ENCODE data around the gene USP7. TPM values are rescaled to one million over a fixed set of nuclear protein-coding genes. Genes with fewer than 3 reads are reported as not detected.

Gene USP7
- total RNA-seq, 4 donors from 2014 or later = 58.8 to 94.3 (median 82.4) TPM

DNA sequence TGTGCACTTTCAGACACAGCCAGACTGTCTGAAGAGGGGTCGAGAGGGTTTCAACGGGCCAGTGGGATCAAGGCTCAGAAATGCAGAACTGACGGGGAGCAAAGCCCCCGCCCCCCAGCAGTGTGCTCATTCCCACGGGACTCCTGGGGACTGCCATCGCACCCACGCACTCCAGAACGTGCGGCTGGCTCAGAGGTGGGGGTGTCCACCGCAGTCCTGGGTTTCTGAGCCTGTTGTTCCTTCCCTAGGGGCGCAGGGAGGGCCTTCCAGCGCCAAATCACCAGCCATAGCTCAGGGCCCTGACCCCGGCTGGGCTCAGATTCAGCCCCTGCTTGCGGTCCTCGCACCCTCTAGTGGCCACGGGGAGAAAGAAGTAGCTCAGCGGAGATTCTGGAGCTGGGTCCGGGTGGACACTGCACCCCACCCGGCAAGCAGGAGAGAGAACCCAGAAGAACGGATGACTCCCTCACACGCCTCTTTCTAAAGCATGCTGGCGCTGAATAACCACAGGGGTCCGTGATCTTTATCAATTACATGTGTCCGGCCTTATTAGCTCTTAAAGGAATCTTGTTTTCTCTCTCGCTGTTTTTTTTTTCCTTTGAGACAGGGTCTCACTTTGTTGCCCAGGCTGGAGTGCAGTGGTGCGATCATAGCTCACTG is 45.0 kb upstream of the USP7 start:
- H3K27me3 ChIP-seq = peaks cover 17% of the 10 kb centered on the region
- H3K36me3 ChIP-seq = no peaks in the 10 kb centered on the region
- H3K4me3 ChIP-seq = peak overlapping the region in 1 of 2 donors; percentile 34
- TF ChIP-seq, protein P1, sequence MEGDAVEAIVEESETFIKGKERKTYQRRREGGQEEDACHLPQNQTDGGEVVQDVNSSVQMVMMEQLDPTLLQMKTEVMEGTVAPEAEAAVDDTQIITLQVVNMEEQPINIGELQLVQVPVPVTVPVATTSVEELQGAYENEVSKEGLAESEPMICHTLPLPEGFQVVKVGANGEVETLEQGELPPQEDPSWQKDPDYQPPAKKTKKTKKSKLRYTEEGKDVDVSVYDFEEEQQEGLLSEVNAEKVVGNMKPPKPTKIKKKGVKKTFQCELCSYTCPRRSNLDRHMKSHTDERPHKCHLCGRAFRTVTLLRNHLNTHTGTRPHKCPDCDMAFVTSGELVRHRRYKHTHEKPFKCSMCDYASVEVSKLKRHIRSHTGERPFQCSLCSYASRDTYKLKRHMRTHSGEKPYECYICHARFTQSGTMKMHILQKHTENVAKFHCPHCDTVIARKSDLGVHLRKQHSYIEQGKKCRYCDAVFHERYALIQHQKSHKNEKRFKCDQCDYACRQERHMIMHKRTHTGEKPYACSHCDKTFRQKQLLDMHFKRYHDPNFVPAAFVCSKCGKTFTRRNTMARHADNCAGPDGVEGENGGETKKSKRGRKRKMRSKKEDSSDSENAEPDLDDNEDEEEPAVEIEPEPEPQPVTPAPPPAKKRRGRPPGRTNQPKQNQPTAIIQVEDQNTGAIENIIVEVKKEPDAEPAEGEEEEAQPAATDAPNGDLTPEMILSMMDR (IDR thresholded peaks at IDR 0.05) = peak in 3 of 4 experiments; percentile 68 to 86 (median 74)
- no peak for TF ChIP-seq POLR2A (IDR thresholded peaks at IDR 0.05)
- H3K27ac ChIP-seq = no peak overlapping the region
- 9 to 13% methylated on average over 9 to 12 of the region's 26 CpGs for WGBS, 2 donors (ENCODE audit: low coverage in 1 of 2)
- H3K4me1 ChIP-seq = peaks cover 0 to 13% (median 6%) of the 10 kb centered on the region in 3 donors
- H3K9me3 ChIP-seq = no peaks in the 10 kb centered on the region
- ATAC-seq = peak; percentile 88

DNA sequence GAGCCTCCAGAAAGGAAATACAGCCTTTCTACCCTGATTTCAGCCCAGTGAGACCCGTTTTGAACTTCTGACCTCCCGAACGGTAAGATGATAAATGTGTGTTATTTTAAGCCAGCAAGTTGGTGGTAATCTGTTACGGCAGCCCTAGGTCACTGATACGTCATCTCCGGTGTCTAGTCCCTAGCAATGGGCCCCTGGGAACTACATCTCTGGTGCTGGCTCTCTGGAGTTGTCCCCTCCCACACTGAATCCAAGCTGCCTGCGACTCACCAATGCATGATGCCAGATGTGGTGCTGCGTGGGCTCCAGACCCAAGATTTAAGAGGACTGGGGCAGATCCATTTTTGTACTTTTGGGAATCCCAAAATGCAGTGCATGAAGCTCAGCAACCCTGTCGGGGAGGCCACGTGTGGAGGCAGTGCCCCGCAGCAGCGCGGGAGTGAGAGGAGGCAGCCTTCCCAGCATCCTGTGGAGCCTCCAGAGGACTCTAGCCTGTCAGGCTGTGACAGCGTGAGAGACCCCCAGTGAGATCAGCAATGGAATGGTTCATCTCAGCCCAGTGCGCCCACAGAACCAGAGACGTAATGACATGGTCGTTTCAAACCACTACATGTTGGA is 43.6 kb upstream of the USP7 start:
- TF ChIP-seq POLR2A (IDR thresholded peaks at IDR 0.05) (no peak), POLR2AphosphoS5 (IDR thresholded peaks at IDR 0.05) (no peak), EP300 (IDR thresholded peaks at IDR 0.05) (no peak)
- TF ChIP-seq, protein P1 (IDR thresholded peaks at IDR 0.05) = no peak
- no peaks in the 10 kb centered on the region for H3K9me3 ChIP-seq
- no peak overlapping the region for H3K4me3 ChIP-seq
- WGBS, 2 donors (ENCODE audit: low coverage in 1 of 2) = 21 to 54% methylated on average over 4 to 5 of the region's 17 CpGs
- no peak for ATAC-seq
- no peaks in the 10 kb centered on the region for H3K36me3 ChIP-seq
- H3K27me3 ChIP-seq = peaks cover 10% of the 10 kb centered on the region
- H3K4me1 ChIP-seq = peaks cover 0 to 8% (median 6%) of the 10 kb centered on the region in 3 donors
- H3K27ac ChIP-seq = no peak overlapping the region

GRCh38 chr16:9004183-9004582 is 40.5 kb upstream of the USP7 start:
- H3K4me1 ChIP-seq = peaks cover 0 to 8% (median 6%) of the 10 kb centered on the region in 3 donors
- H3K4me3 ChIP-seq = no peak overlapping the region
- no peak for TF ChIP-seq EP300 (IDR thresholded peaks at IDR 0.05)
- TF ChIP-seq POLR2A (IDR thresholded peaks at IDR 0.05) = no peak
- TF ChIP-seq POLR2AphosphoS5 (IDR thresholded peaks at IDR 0.05) = no peak
- TF ChIP-seq, protein P1 (IDR thresholded peaks at IDR 0.05) = no peak
- 61 to 70% methylated on average over 4 of the region's 4 CpGs for WGBS, 2 donors (ENCODE audit: low coverage in 1 of 2)
- peaks cover 1% of the 10 kb centered on the region for H3K27me3 ChIP-seq
- H3K27ac ChIP-seq = no peak overlapping the region
- no peak for ATAC-seq
- H3K36me3 ChIP-seq = no peaks in the 10 kb centered on the region
- no peaks in the 10 kb centered on the region for H3K9me3 ChIP-seq

GRCh38 chr16:9003763-9004162 is 40.1 kb upstream of the USP7 start:
- Histone ChIP-seq H3K27ac (no peak overlapping the region), H3K4me3 (no peak overlapping the region), H3K9me3 (no peaks in the 10 kb centered on the region), H3K36me3 (no peaks in the 10 kb centered on the region), H3K27me3 (no peaks in the 10 kb centered on the region), H3K4me1 (peaks cover 0 to 4% (median 4%) of the 10 kb centered on the region in 3 donors)
- WGBS, 2 donors (ENCODE audit: low coverage in 1 of 2) = 80 to 84% methylated on average over 1 to 2 of the region's 3 CpGs
- ATAC-seq = no peak
- no peak for TF ChIP-seq POLR2A (IDR thresholded peaks at IDR 0.05)
- TF ChIP-seq POLR2AphosphoS5 (IDR thresholded peaks at IDR 0.05) = no peak
- TF ChIP-seq EP300 (IDR thresholded peaks at IDR 0.05) = no peak
- TF ChIP-seq, protein P1 (IDR thresholded peaks at IDR 0.05) = no peak

- no peak overlapping the region for H3K4me3 ChIP-seq
- no peaks in the 10 kb centered on the region for H3K4me1 ChIP-seq
- no peak for ATAC-seq
- TF ChIP-seq EP300 (IDR thresholded peaks at IDR 0.05) (no peak), POLR2A (IDR thresholded peaks at IDR 0.05) (no peak), POLR2AphosphoS5 (IDR thresholded peaks at IDR 0.05) (no peak)
- TF ChIP-seq, protein P1 (IDR thresholded peaks at IDR 0.05) = no peak
- no peaks in the 10 kb centered on the region for H3K9me3 ChIP-seq
- no peak overlapping the region for H3K27ac ChIP-seq
- no peaks in the 10 kb centered on the region for H3K27me3 ChIP-seq
- WGBS, 2 donors (ENCODE audit: low coverage in 1 of 2) = 91 to 100% methylated on average over 1 to 5 of the region's 5 CpGs
- no peaks in the 10 kb centered on the region for H3K36me3 ChIP-seq
Observed at GRCh38 chr16:9003322-9003721, 39.6 kb upstream of the USP7 start.

Data from gastroesophageal sphincter (tissue), 4 donors.